T-cell (primary cell): ENCODE measurements around the gene SRGAP2C. TPM values are rescaled to one million over a fixed set of nuclear protein-coding genes. Genes with fewer than 3 reads are reported as not detected.
"Not testable (repeated sequence)": the region's sequence is repeated elsewhere in the genome, so short reads cannot be mapped to it uniquely, and the experiment has no call there.

Source experiments
- ATAC-seq, 4 experiments: fragments of 200-7000 bp in 3 of 4; fragments of 150-1000 bp in 1 of 4; cut with Tn5 transposase; replicated peaks in 1 of 4; 1 replicate in 3 of 4; 2 replicates in 1 of 4; pipeline ENCODE4 v1.10.0; 2021; ENCODE audit warnings: moderate library complexity in 3 of 4, mild to moderate bottlenecking in 2 of 4, moderate number of reproducible peaks in 1 of 4
- CTCF ChIA-PET, 2 donors: fragments of 300-600 bp; sonication (Branson Sonifier 250); formaldehyde crosslinking; loops; one replicate each; lab custom pipeline; 2022; ENCODE audit warnings: antibody characterized with exemption in 2 of 2; lab: Charles Lee
- POLR2A ChIA-PET, 2 donors: fragments of 300-600 bp; sonication (Branson Sonifier 250); formaldehyde crosslinking; loops; one replicate each; lab custom pipeline; 2022; ENCODE audit warnings: antibody characterized with exemption in 2 of 2; lab: Charles Lee
- DNase-seq, 35 experiments: peaks; one replicate each; pipeline versions ENCODE4 v3.0.0 to v3.0.0-alpha.2; 2013 to 2023
- H3K27ac ChIP-seq: one replicate; pipeline ENCODE4 v1.5.1; 2013; ENCODE audit warnings: low read length
- H3K27me3 ChIP-seq, 2 experiments: replicated peaks in 1 of 2; 1 replicate in 1 of 2; 2 replicates in 1 of 2; pipeline versions ENCODE4 v1.6.1 to v1.7.0; 2013; ENCODE audit warnings: low read length in 1 of 2, mixed read lengths in 1 of 2; ENCODE audit not compliant: control insufficient read depth in 2 of 2, insufficient read depth in 2 of 2; ENCODE audit errors: extremely low read depth in 1 of 2
- H3K36me3 ChIP-seq, 2 donors: 1 replicate in 1 of 2; 2 replicates in 1 of 2; pipeline versions ENCODE4 v1.6.1 to v1.7.0; 2013; ENCODE audit warnings: low read length in 1 of 2; ENCODE audit not compliant: control insufficient read depth in 2 of 2, insufficient read depth in 1 of 2; ENCODE audit errors: extremely low read depth in 1 of 2
- H3K4me1 ChIP-seq, 2 experiments: 1 replicate in 1 of 2; 2 replicates in 1 of 2; pipeline versions ENCODE4 v1.6.1 to v1.7.0; 2013; ENCODE audit warnings: low read length in 2 of 2, mixed read lengths in 1 of 2; ENCODE audit not compliant: insufficient read depth in 2 of 2, control insufficient read depth in 1 of 2; ENCODE audit errors: extremely low read depth in 1 of 2
- H3K4me3 ChIP-seq, 2 donors: 1 replicate in 1 of 2; 2 replicates in 1 of 2; pipeline versions ENCODE4 v1.5.1 to v1.7.0; 2013; ENCODE audit warnings: mild to moderate bottlenecking in 2 of 2, low read length in 1 of 2, moderate library complexity in 1 of 2; ENCODE audit not compliant: control insufficient read depth in 1 of 2; ENCODE audit errors: extremely low read depth in 1 of 2
- H3K9me3 ChIP-seq: 2 replicates; pipeline ENCODE4 v1.7.0; 2013
- H3K27ac Mint-ChIP-seq, 2 donors: one replicate each; pipeline ENCODE4 v1.8.0; 2020 to 2021; ENCODE audit warnings: mild to moderate bottlenecking in 2 of 2, mixed read lengths in 2 of 2
- H3K27me3 Mint-ChIP-seq, 2 donors: one replicate each; pipeline ENCODE4 v1.8.0; 2021 to 2022; ENCODE audit warnings: mixed read lengths in 2 of 2
- H3K36me3 Mint-ChIP-seq: one replicate; pipeline ENCODE4 v1.8.0; 2021; ENCODE audit warnings: mixed read lengths
- H3K4me1 Mint-ChIP-seq, 3 donors: one replicate each; pipeline ENCODE4 v1.8.0; 2020 to 2022; ENCODE audit warnings: mixed read lengths in 3 of 3, mild to moderate bottlenecking in 1 of 3
- H3K4me3 Mint-ChIP-seq, 3 donors: one replicate each; pipeline ENCODE4 v1.8.0; 2020 to 2022; ENCODE audit warnings: mild to moderate bottlenecking in 3 of 3, mixed read lengths in 3 of 3, moderate library complexity in 3 of 3
- H3K9me3 Mint-ChIP-seq, 3 donors: one replicate each; pipeline ENCODE4 v1.8.0; 2020 to 2022; ENCODE audit warnings: mixed read lengths in 3 of 3
- WGBS: methylation state at CpG from one replicate; pipeline ENCODE4 v1.1.5; 2013; ENCODE audit warnings: missing lambda C conversion rate; ENCODE audit not compliant: insufficient coverage; 5-methylcytosine and 5-hydroxymethylcytosine counted together
- total RNA-seq, 35 experiments: library from RNA in 6 of 35; stranded (reverse) in 6 of 35; fragments of 120-200 nt in 1 of 35; gene quantifications; one replicate each; pipeline versions ENCODE4 v1.2.1 to v1.2.4 and lab custom pipeline; 2013 to 2026

The SRGAP2C gene
- total RNA-seq, 5 donors from 2014 or later (not counting 1 experiment from before 2014, with no cell fraction given) = 11.1 to 23.2 (median 19.1) TPM

- H3K36me3 ChIP-seq, H3K4me1 ChIP-seq, H3K27me3 ChIP-seq, H3K4me3 ChIP-seq, H3K27me3 Mint-ChIP-seq, POLR2A ChIA-PET, DNase-seq, H3K27ac ChIP-seq, H3K36me3 Mint-ChIP-seq, H3K4me3 Mint-ChIP-seq, H3K27ac Mint-ChIP-seq, H3K9me3 ChIP-seq, CTCF ChIA-PET, H3K4me1 Mint-ChIP-seq, ATAC-seq: not testable (repeated sequence)
- H3K9me3 Mint-ChIP-seq = peaks cover 7 to 33% (median 8%) of the 10 kb centered on the region in 3 donors
- no CpG with 5 or more reads among the region's 3 CpGs for WGBS
Measured at GRCh38 chr1:121438862-121439261, 254.1 kb downstream of the SRGAP2C start.

GRCh38 chr1:121440993-121441392 lies 256.2 kb downstream of the SRGAP2C start:
- Mint-ChIP-seq H3K27me3 (peaks cover 0 to 2% of the 10 kb centered on the region in 2 donors), H3K4me3 (no peak overlapping the region), H3K36me3 (peaks cover 4% of the 10 kb centered on the region), H3K4me1 (peaks cover 0 to 12% (median 6%) of the 10 kb centered on the region in 3 donors), H3K27ac (no peak overlapping the region), H3K9me3 (peaks cover 7 to 33% (median 8%) of the 10 kb centered on the region in 3 donors)
- no peaks in the 10 kb centered on the region for H3K4me1 ChIP-seq
- no peaks in the 10 kb centered on the region for H3K9me3 ChIP-seq
- no CpG with 5 or more reads among the region's 4 CpGs for WGBS
- H3K27ac ChIP-seq = no peak overlapping the region
- no peak for ATAC-seq
- DNase-seq = no peak
- no peaks in the 10 kb centered on the region for H3K36me3 ChIP-seq
- POLR2A ChIA-PET = no interaction called here
- H3K27me3 ChIP-seq = no peaks in the 10 kb centered on the region
- CTCF ChIA-PET = no interaction called here
- no peak overlapping the region for H3K4me3 ChIP-seq

Other genes with a start within 250 kb of the SRGAP2C start
- 1 to 10 TPM in 1 of 5 donors, under 1 TPM in 3, not detected in 1; 0.56 to 1.2 (median 0.67) TPM for gene FAM72B, start 635 bp upstream of the SRGAP2C start, total RNA-seq